ENCODE results near the gene TOMM34. TPM values are rescaled to one million over a fixed set of nuclear protein-coding genes. Genes with fewer than 3 reads are reported as not detected.
A peak's percentile ranks its signal among the peaks of the same experiment; 100 is the strongest.

TOMM34 gene
- total RNA-seq, 2 experiments from 2014 or later: 5.6 to 5.9 TPM

- intact Hi-C loops (cut with DNase I, micrococcal nuclease): loop anchor here in 1 of 2 experiments (2.0 to 10.0 kb wide), 5 partner anchors 49 to 486 kb away; partner anchors contain the start of genes PABPC1L, PIGT, SERINC3 and TTPAL
- H3K4me3 Mint-ChIP-seq: peak overlapping the region; percentile 98
- peaks cover 60% of the 10 kb centered on the region for H3K4me1 Mint-ChIP-seq (ENCODE audit: low read depth)
Measured at GRCh38 chr20:44961011-44961869, 1.0 kb upstream of the TOMM34 start.

GRCh38 chr20:44959638-44960102 lies 527 bp downstream of the TOMM34 start:
- ATAC-seq (ENCODE audit: poor library complexity): peak; percentile 57
- H3K4me1 Mint-ChIP-seq (ENCODE audit: low read depth): peaks cover 52% of the 10 kb centered on the region

More at GRCh38 chr20:44961011-44961869, 1.0 kb upstream of the TOMM34 start:
- Histone ChIP-seq H3K4me3 (ENCODE audit: low read length) (no peak overlapping the region), H3K9me3 (ENCODE audit: control insufficient read depth in 1 of 2, insufficient read depth in 1 of 2, low read length in 2 of 2) (no peaks in the 10 kb centered on the region), H3K4me1 (ENCODE audit: insufficient read depth, low read length) (peaks cover 44% of the 10 kb centered on the region), H3K36me3 (ENCODE audit: insufficient read depth, low read length) (peaks cover 9% of the 10 kb centered on the region), H3K27me3 (ENCODE audit: control insufficient read depth in 1 of 2, insufficient read depth in 2 of 2, low read length in 2 of 2) (no peaks in the 10 kb centered on the region), H3K27ac (ENCODE audit: low read depth in 1 of 2, low read length in 2 of 2) (no peak overlapping the region)
- H3K36me3 Mint-ChIP-seq (ENCODE audit: low read depth): peaks cover 15% of the 10 kb centered on the region
- no peak for ATAC-seq (ENCODE audit: poor library complexity)
- ChIA-PET CTCF (interaction anchor here (0.7 to 1.3 kb wide), 2 partner anchors 16 to 83 kb away, joined by 3 to 6 read pairs; no protein-coding TSS in a partner anchor), POLR2A (interaction anchor here (0.7 to 5.7 kb wide), 8 partner anchors 10 to 76 kb away, joined by 3 to 61 read pairs (median 3); partner anchors contain the start of gene YWHAB)
- peak overlapping the region; percentile 81 for H3K27ac Mint-ChIP-seq
- no peaks in the 10 kb centered on the region for H3K9me3 Mint-ChIP-seq
- no peak for TF ChIP-seq CTCF (IDR thresholded peaks at IDR 0.05)
- H3K27me3 Mint-ChIP-seq: no peaks in the 10 kb centered on the region
- no peak for DNase-seq

More at GRCh38 chr20:44959638-44960102, 527 bp downstream of the TOMM34 start:
- H3K36me3 ChIP-seq (ENCODE audit: insufficient read depth, low read length): peaks cover 25% of the 10 kb centered on the region
- H3K4me3 ChIP-seq (ENCODE audit: low read length): peak overlapping the region; percentile 78
- no peaks in the 10 kb centered on the region for H3K27me3 ChIP-seq (ENCODE audit: control insufficient read depth in 1 of 2, insufficient read depth in 2 of 2, low read length in 2 of 2)
- TF ChIP-seq CTCF (IDR thresholded peaks at IDR 0.05): no peak
- intact Hi-C loops (cut with DNase I, micrococcal nuclease): loop anchor here (1.0 to 10.0 kb wide), 8 partner anchors 12 to 485 kb away; partner anchors contain the start of genes PABPC1L (in 1 of the 2), PIGT (in 1 of the 2), SERINC3 (in 1 of the 2) and TTPAL (in 1 of the 2)
- no peaks in the 10 kb centered on the region for H3K9me3 ChIP-seq (ENCODE audit: control insufficient read depth in 1 of 2, insufficient read depth in 1 of 2, low read length in 2 of 2)
- H3K36me3 Mint-ChIP-seq (ENCODE audit: low read depth): peaks cover 25% of the 10 kb centered on the region
- no peaks in the 10 kb centered on the region for H3K27me3 Mint-ChIP-seq
- peak in 13 of 14 experiments; percentile 17 to 84 (median 49) for DNase-seq
- H3K9me3 Mint-ChIP-seq: no peaks in the 10 kb centered on the region
- H3K4me3 Mint-ChIP-seq: peak overlapping the region; percentile 98
- peak overlapping the region; percentile 81 for H3K27ac Mint-ChIP-seq
- H3K4me1 ChIP-seq (ENCODE audit: insufficient read depth, low read length): peaks cover 33% of the 10 kb centered on the region
- CTCF ChIA-PET: interaction anchor here (0.8 to 2.4 kb wide), 9 partner anchors 8 to 136 kb away, joined by 3 to 12 read pairs (median 3); no protein-coding TSS in a partner anchor
- POLR2A ChIA-PET: interaction anchor here (0.5 to 5.7 kb wide), 17 partner anchors 8 to 96 kb away, joined by 3 to 61 read pairs (median 4); partner anchors contain the start of gene YWHAB
- peak overlapping the region in 1 of 2 donors; percentile 66 for H3K27ac ChIP-seq (ENCODE audit: low read depth in 1 of 2, low read length in 2 of 2)

Data from CD4-positive, alpha-beta T cell (primary cell).